ENCODE data around the gene AKT3. TPM values are rescaled to one million over a fixed set of nuclear protein-coding genes. Genes with fewer than 3 reads are reported as not detected.

Gene AKT3
- total and polyA plus RNA-seq, 11 donors: 3.2 to 27.9 (median 16.6) TPM

DNA sequence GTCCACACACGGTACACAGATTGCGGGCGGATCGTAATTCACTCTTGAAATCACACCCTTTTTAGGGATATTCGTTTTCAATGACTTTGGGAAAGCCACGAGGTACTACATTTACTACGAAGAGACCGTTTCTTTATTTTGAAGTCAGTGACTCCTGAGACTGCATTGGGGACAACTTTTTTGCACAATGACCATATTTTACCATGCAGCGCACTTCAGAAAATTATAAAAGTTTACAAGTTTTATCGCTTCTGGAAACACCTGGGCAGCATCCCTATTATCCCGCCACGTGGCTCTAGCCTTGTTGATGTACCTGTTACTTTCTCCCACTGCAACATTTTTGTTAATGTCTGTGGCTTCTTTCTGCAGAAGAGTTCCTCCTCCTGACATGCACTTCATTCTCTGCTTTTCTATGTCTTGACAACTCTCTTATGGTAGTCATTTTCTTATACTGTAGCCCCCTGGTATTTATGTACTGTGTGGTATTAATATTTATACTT, 1.3 kb upstream of the AKT3 start:
- H3K9me3 ChIP-seq: peaks cover 0 to 3% (median 0%) of the 10 kb centered on the region in 12 donors
- TF ChIP-seq CTCF (IDR thresholded peaks at IDR 0.05): no peak
- no peak for TF ChIP-seq POLR2A (IDR thresholded peaks at IDR 0.05)
- peaks cover 0 to 24% (median 8%) of the 10 kb centered on the region in 12 donors for H3K4me1 ChIP-seq
- intact Hi-C loops (cut with DNase I): loop anchor here in 6 of 10 donors (2.0 to 10.0 kb wide), 6 partner anchors 65 to 423 kb away; partner anchors contain the start of gene ZBTB18 (in 1 of the 6)
- H3K4me3 ChIP-seq: peak overlapping the region; percentile 73 to 90 (median 80)
- peak overlapping the region in 11 of 12 donors; percentile 90 to 98 (median 94) for H3K27ac ChIP-seq
- 6 to 11% (median 8%) methylated on average over 12 of the region's 12 CpGs for WGBS, 4 donors
- peaks cover 0 to 24% (median 0%) of the 10 kb centered on the region in 9 donors for H3K27me3 ChIP-seq
- ATAC-seq (no peak), DNase-seq (no peak)
- no peaks in the 10 kb centered on the region for H3K36me3 ChIP-seq

- peaks cover 0 to 24% (median 0%) of the 10 kb centered on the region in 9 donors for H3K27me3 ChIP-seq
- DNase-seq: peak; percentile 80 to 87 (median 83)
- peaks cover 0 to 24% (median 8%) of the 10 kb centered on the region in 12 donors for H3K4me1 ChIP-seq
- H3K4me3 ChIP-seq: peak overlapping the region; percentile 73 to 90 (median 80)
- peak; percentile 22 to 70 (median 66) for ATAC-seq
- intact Hi-C loops (cut with DNase I): loop anchor here in 6 of 10 donors (2.0 to 10.0 kb wide), 6 partner anchors 66 to 424 kb away; partner anchors contain the start of gene ZBTB18 (in 1 of the 6)
- H3K36me3 ChIP-seq: no peaks in the 10 kb centered on the region
- TF ChIP-seq POLR2A (IDR thresholded peaks at IDR 0.05) (peak in 1 of 2 donors; percentile 24), CTCF (IDR thresholded peaks at IDR 0.05) (no peak)
- WGBS, 4 donors: 0 to 1% (median 0%) methylated on average over 13 to 92 of the region's 92 CpGs
- peaks cover 0 to 3% (median 0%) of the 10 kb centered on the region in 12 donors for H3K9me3 ChIP-seq
- H3K27ac ChIP-seq: peak overlapping the region; percentile 90 to 98 (median 94)
These were observed 611 bp upstream of the AKT3 start for GRCh38 chr1:243850452-243851256.

DNA sequence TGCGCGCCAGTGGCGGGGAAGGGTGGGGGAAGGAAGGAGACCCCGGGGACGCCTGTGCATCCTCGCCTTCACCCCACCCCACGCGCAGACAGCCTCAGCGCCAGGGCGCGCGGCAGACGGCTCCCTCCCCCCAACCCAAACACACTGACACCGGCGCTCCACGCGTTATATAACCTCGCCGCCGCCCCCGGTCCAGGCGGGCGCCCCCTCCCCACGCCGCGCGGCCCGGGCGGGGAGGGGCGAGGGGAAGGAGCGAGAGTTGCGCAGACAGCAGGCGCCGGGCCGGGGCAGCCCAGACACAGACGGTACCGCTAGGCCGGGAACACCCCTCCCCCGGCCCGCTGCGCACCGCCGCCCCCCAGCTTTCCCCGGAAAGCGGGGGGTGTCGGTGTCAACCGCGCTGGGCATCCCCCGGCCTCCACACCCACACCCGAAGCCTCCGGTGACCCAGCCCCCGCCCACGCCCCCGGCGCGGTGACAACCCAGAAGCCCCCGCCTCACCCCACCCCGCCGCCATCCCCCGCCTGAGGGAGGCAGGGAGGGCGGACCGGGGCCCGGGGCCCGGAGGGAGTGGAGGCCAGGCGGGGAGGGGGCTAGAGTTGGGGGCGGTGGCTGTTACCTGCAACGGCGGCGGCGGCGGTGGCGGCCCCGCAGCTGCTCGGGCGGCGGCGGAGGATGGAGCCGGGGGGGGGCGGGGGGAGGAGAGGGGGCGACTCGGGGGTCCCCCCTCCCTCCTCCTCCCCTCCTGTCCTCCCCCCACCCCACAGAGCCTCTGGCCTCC, 432 bp downstream of the AKT3 start:
- peaks cover 0 to 24% (median 8%) of the 10 kb centered on the region in 12 donors for H3K4me1 ChIP-seq
- DNase-seq: peak; percentile 46 to 75 (median 50)
- peak overlapping the region; percentile 90 to 98 (median 94) for H3K27ac ChIP-seq
- peak; percentile 34 to 63 (median 60) for ATAC-seq
- intact Hi-C loops (cut with DNase I): loop anchor here in 6 of 10 donors (2.0 to 10.0 kb wide), 8 partner anchors 67 to 425 kb away; partner anchors contain the start of gene ZBTB18 (in 1 of the 6)
- peaks cover 0 to 3% (median 0%) of the 10 kb centered on the region in 12 donors for H3K9me3 ChIP-seq
- H3K36me3 ChIP-seq: no peaks in the 10 kb centered on the region
- peak overlapping the region; percentile 73 to 90 (median 80) for H3K4me3 ChIP-seq
- H3K27me3 ChIP-seq: peaks cover 0 to 24% (median 0%) of the 10 kb centered on the region in 9 donors
- TF ChIP-seq CTCF (IDR thresholded peaks at IDR 0.05): no peak
- no peak for TF ChIP-seq POLR2A (IDR thresholded peaks at IDR 0.05)
- 0 to 2% (median 1%) methylated on average over 3 to 79 of the region's 81 CpGs for whole genome bisulfite sequencing, 4 donors

Data from heart left ventricle (tissue), 16 donors.